AG08396 (cell line): ENCODE measurements around the gene AIF1.
A peak's percentile ranks its signal among the peaks of the same experiment; 100 is the strongest.
"Not testable (repeated sequence)": the region's sequence is repeated elsewhere in the genome, so short reads cannot be mapped to it uniquely, and the experiment has no call there.

ENCODE experiments used
- DNase-seq: peaks from one replicate; pipeline ENCODE4 v3.0.0; 2012; ENCODE audit warnings: low spot score, mixed read lengths

Gene AIF1

DNA sequence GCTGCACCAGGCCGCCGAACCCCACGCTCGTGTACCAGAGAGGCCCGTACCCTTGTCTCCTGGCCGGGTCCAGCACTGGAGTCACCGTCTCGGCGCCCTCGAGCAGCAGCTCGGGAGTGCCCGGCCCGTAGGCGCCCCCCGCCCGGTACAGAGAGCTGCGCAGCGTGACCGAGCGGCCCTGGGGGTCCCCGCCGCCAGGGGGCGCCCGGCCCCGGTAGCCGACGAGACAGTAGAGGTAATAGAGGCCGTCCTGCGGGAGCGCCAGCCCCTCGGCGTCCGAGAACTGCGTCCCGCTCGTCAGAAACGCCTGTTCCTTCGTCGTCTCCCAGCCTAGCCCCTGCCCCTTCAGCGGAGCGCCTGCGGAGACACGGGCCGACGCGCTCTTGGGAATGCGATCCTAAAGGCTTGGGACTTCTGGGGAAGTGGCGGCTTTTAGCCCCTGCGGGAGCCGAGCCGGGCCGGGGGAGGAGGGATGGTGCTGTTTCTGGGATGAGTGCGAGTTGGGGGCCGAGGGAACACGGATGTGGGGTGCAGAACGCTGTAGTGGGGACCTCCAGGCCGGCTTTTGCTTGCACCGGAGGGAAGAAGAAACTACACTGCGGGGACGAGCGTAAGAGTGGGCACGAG is 34.1 kb upstream of the AIF1 start:
- peak; percentile 94 for DNase-seq

DNA sequence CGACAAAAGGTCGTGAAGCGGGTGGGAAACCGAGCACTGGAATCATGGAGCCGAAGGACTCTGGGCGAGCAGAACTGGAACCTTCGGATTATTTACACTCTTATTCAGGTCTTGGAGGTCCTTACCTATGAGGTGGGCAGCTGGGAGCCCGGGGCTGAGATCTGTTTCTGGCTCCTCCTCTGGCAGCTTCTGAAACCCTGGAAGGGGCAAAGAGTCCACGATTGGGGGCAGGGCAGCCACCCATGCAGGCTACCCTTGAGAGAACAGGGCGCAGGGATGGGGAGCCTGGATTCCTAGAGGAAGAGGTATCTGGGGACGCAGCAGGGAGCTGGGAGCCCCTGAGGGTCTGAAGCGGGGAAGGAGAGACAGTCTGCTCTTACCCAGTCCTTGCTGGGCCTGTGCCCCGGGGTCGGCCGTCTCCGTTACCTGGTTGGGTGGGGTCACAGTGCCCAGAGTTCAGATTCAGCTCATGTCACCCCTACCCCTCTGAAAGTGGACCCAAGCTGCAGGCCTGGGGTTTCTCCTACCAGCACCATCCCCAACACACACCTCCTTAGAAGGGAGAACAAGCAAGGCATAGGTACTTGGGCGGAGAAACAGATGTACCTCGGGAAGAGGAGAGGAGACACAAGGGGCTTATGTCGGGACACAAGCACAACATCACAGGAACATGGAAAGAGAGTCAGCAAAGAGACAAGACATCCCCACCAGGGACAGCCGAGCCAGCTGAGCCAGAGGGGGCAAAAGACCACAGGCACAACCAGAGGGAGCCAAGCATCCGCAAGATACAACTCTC is 33.4 kb upstream of the AIF1 start:
- no peak for DNase-seq

DNA sequence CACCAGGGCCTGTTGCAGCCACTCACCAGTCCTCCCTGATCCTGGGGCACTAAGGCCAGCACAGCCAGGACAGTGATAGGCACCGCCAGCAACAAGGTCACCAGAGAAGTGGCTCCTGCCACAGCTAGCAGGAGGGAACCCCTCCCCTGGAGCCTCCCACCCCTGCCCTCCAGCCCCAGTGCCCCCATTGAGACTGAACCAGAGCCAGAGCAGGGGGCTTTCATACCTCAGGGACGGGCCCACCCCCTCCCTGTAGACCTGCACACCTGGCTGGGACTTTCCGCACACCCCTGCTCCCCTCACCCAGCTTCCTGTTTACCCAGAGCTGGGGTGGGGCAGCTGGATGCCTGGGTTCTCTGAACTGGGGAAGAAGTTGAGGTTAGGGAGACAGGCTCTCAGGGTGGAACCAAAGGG is 32.8 kb upstream of the AIF1 start, which contains the start of gene LTB:
TSS of gene LTB (minus strand) at position 195 of the 414 bp plus-strand sequence. CDS start at position 188, 7 bp downstream.
- no peak for DNase-seq

DNA sequence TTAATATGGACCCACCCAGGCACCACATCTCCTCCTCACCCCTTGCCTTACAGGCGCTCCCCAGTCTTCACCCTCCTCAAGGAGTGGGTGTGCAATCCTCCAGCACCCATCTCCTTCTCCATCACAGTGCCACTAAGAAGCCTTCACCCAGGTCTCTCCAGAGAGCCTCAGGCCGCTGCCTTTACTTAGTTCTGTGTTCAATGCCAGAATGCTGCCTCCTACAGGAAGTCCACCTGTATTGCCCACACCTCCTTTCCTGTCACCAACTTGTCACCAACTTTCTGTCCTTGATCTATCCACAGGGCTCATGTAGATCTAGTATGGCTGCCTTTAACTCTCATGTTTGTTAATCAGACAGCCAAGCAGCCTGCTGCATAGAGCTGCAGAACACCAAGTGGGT is 29.5 kb upstream of the AIF1 start:
- no peak for DNase-seq

DNA sequence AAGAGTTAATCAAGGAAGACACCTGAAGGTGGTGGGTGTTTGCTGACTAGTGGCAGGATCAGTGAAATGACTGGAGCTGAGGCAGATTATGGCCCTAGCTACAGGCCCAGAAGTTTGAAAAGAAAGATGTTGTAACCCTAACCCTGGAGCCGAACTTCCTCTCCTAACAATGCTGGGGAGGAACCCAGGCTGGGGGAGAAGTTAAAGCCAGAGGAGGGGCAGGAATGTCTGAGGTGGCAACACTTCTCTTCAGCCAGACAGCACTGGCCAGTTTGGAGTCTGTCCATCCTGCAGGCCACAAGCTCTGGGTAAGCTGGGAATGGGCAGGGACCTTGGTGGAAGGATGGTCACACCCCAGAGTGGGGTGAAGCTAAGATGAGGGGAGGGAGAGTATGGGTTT is 29.0 kb upstream of the AIF1 start, which contains the start of gene LST1:
TSS of gene LST1 (plus strand) at position 270 of the 400 bp plus-strand sequence. CDS start 1,023 bp downstream, outside the sequence.
- DNase-seq = no peak

DNA sequence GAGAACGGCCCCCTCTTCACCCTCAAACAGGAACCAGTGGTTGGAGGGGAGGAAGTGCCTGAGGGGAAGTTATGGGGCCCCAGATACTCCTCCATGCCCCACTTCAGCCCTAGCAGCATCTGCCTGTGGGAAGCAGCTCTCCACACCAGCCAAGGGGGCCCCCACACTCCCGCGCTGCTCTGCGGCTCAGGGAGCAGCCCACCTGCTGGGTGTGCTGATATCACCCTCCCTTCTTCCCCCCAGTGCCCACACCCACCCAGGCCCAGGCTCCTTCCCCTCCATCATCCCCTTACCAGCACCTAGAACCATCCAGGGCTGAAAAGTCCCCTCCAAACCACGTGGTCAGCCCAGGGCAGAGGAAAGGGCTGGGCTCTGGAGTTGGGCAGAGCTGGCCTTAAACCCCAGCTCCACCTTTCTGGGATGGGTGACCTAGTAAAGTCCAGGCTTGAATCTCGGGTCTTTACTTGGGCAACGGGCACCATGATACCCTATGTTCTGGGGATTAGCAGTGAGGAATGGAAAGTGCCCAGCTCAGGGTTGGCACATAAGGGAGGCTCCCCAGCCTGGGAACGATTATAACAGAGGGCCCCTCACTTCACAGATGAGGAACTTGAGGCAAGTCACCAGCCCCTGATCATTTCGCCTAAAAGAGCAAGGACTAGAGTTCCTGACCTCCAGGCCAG is 28.3 kb upstream of the AIF1 start:
- DNase-seq = no peak

DNA sequence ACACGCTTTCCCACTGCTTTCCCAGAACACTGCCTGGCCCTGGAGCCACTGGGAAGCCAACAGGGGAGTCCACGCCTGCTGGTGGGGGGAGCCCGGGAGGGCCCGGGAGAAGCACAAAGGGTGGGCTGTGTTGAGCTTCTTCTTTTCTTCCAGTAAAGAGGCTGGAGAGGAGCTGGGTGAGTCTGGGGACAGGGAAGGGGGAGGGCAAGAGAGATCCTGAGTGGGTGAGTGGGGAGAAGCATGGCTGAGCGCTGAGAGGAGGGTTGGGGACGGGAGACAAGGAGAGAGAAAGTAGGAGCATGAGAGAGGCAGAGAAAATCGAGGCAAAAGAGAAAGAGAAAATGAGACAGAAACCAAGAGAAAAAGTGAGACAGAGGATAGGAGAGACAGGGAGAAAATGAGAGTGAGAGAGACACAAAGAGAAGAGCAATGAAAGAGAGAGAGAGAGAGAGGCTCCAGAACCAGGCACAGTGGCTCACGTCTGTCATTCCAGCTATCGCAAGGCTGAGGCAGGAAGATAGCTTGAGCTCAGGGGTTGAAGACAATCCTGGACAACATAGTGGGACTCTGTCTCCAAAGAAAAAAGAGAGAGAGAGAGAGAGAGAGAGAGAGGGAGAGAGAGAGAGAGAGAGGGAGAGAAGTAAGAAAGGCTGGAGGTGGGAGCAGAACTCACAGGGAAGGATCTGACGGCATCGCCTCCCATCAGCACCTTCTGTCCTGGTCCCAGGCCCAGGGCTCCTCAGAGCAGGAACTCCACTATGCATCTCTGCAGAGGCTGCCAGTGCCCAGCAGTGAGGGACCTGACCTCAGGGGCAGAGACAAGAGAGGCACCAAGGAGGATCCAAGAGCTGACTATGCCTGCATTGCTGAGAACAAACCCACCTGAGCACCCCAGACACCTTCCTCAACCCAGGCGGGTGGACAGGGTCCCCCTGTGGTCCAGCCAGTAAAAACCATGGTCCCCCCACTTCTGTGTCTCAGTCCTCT is 26.9 kb upstream of the AIF1 start:
- no peak for DNase-seq

DNA sequence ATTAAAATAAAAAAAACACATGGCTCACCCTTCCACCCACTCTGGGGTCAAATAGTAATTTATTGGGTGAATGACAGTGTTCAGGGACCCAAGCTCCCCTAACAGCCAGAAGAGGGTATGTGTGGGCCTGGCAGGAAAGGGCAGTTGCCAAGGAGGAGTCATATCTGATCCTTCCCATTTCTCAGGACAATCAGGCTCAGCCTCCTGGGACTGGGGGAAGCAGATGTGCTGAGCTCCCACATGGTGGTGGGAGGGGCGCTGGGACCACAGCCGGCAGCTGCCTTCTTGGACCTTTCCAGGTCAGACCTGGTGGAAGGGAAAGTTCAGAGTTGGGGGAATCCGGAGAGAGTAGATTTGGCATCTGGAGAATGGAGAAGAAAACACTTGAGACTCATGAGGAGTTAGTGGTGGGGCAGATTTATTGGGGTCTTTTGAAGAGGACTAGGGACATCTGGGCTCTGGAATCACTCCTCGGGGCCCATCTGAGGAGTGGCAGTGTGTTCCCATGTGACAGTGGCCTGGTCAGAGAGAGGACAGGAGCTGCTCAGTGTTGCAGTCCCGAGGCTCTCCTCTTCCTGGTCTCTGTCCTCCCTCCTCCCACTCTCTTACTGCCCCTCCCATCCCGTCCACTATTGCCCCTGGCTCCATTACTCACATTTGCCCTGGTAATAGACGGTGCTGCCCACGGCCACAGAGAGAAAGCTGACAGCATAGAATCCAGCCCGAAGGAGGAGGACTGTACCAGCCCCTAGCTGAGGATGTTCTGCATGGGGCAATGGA is 26.0 kb upstream of the AIF1 start:
- DNase-seq = no peak

DNA sequence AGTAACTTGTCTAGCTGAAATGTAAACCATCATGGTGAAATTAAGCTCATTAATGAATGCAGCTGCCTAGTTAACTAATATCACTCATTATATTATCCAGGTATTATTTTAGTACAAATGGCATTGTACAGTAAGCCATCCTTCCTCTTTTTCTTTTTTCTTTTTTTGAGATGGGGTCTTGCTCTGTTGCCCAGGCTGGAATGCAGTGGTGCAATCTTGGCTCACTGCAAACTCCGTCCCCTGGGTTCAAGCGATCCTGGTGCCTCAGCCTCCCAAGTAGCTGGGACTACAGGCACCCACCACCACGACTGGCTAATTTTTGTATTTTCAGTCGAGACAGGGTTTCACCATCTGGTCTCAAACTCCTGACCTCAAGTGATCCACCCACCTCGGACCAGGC is 24.3 kb upstream of the AIF1 start:
- not testable (repeated sequence) for DNase-seq

DNA sequence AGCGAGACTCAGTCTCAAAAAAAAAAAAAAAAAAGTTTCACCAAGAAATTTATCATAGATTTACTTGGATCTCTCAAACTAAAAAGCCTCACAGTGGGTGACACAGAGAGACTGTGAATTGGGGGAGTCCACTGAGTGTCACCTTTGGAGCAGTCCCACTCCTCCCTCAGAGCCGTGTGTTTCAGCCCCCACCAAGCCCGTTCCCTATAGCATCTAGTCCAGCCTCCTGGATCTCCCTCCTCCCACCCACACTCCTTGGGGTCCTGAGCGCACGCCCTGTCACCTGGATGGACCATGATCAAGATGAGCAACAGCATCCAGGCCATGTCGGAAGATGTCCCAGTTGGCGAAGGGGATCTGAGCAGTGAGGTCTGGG is 22.6 kb upstream of the AIF1 start:
- DNase-seq = no peak

DNA sequence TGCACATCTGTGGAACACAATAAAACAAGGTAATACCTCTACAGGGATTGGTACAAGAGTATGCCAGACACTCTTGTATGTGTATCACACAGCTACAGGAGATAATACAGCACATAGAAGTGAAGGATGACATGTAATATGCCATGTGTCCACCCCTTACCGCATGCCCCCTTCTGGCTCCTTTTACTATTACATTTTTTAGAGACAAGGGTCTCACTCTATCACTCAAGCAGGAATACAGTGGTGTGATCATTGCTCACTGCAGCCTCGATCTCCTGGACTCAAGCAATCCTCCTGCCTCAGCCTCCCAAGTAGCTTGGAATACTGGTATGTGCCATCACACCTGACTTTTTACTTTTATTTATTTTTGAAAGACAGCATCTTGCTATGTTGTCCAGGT is 18.0 kb upstream of the AIF1 start:
- no peak for DNase-seq

DNA sequence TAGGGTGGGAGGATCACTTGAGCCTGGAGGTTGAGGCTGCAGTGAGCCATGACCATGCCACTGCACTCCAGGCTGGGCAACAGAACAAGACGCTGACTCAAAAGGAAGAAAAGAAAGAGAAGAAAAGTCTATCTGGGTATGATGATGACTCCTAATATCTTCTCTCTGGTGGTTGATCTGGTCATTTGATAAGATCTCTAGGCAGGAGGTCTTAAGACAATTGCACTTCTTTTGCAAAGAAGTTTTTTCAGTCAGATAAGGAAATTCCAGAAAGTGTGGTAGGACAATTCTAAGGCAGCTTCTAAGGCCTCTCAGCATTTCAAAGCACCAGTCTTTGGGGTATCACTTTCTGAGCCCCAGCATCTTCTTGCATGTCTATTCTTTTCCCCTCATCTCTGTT is 7.7 kb upstream of the AIF1 start:
- no peak for DNase-seq

DNA sequence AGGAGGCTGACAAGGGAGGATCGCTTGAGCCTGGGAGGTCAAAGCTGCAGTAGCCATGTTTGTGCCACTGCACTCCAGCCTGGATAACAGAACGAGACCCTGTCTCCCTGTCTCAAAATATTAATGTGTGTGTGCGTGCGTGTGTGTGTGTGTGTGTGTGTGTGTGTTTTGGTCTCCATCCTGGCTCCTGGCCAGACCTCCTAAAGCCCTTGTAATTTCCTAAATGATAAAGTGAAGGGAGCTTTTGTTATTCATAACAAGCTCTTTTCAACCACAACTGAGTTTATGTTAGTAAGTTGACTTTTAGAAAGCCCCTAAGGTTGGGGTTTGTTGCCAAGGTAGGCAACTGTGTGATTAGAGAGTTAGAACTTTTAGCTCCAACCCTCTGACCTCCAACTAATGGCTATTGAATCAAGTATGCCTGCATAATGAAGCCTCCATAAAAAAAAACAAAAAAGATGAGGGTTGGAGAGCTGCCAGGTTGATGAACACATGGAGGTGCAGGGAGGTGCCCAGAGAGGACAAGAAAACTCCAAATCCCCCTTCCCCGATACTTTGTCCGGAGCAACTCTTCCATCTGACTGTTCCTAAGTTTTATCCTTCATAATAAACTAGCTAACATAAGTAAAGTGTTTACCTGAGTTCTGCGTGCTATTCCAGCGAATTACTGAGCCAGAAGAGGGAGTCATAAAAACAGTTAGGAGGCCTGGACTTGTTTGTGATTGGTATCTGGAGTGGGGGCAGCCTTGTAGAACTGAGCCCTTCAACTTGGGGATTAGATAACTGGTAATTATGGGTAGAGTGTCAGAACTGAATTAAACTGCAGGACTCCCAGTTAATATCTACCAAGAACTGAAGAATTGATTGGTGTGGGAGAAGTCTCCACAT is 5.3 kb upstream of the AIF1 start:
- DNase-seq = no peak

DNA sequence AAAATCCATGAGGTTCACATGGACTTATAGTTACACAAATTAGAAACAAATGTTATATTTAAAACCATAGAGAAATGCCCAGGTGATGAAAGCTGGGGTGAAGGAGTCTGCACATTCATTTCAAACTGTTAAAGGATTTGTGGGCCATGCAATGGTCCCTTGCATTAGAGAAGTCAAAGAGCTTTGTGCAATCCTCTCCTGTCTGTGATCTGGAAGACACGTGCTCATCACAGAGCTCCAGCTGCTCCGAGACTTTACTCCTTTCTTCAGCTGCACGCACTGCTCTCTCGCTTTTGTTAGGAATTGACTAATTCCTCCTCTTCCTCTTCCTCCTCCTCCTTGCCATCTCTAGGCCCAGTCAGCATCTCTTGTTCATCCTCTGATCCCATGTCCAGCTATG is 4.1 kb upstream of the AIF1 start:
- DNase-seq = no peak

DNA sequence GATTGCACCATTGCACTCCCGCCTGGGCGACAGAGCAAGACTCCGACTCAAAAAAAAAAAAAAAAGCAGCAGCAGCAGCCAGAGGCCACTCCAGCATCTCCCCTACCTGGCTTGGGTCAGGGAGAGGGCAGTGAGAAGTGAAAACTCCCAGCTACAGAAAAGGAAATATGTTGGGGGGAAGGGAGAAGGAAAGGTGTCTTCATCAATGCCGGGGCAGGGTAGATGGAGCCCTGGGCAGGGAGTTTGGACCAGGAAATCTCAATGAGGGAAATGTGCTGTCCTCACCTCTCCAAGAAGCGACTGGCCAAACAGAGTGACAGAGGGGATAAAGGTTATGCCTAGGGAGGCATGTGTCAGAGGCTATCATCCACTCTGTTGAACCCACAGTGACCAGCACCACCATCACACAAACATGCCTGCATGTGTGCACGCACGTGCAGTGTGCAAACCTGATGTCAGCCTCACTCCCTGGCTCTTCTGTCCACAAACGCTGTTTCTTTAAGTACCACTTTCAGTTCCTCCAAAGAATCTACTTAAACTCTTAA is 887 bp upstream of the AIF1 start:
- DNase-seq = no peak

DNA sequence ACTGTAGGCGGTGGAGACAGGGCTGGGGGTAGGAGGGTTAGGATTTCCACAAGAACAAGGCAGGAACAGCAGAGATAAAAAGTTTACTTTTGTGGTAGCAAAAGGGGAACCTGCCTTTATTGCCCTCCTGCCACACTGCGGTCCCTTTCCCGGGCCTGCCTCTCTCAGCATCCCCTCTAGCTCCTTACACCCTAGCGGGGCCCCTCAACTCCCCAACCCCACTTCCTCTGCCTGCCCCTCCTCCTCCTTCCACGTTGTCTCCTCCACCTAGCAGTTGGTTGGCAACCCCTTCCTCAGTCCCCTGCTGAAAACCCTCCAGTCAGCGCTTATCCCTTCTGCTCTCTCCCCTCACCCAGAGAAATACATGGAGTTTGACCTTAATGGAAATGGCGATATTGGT is 714 bp downstream of the AIF1 start:
- DNase-seq = no peak

DNA sequence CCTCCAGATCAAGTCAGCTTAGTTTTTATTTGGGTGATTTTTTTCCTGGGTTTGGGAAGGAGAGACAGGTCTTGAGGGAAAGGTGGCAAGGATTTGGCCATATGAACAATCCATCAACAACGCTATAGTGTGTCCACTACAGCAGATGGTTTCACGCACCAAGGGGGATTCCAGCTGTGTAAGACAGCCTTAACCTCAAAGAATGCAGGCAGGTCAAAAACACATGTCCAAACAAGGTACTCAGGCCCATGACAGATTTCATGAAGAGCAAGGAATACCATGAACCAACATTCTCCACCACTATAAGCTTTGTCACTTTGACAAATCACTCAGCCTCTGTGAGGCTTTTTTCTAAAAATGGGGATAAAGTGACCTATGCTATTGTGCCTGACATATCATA is 2.0 kb downstream of the AIF1 start:
- no peak for DNase-seq

DNA sequence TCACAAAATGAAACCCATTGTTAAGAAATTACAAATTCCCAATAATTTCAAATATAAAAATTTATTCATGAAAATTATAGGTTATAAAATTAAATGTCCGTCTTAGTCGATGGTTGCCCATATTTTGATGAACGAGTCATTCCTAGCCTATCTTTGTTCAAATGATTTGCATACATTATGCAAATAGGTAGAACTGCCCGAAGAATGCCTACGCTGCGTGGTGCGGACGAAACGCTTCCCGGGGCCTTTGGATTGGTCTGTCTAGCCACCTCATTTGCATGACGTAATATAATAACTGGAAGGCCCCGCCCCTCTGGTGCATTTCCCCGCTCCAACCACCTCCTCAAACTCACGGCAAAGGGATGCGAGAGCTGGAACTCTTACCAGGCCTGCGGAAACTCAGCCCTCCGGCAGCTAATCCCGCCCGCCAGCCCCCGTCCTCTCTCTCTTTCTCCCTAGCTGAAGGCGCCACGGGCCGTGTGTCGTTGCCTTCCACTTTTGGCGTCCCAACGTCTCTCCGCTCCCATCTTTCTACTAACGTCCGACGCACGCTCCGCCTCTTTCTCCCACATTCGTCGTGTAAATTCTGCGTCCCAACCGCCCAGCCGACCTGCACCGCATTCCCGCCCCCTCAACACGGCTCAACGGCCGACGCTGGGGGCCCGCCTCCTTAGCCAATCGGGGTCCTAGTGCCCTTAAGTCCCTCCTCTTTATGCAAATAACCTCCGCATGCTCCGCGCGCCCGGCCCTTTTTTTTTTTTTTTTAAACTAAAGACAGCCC is 5.0 kb downstream of the AIF1 start:
- DNase-seq = peak; percentile 98
